Measurements from ENCODE around the gene VGLL4. TPM values are rescaled to one million over a fixed set of nuclear protein-coding genes. Genes with fewer than 3 reads are reported as not detected.

The VGLL4 gene
- total and polyA plus RNA-seq, 2 of the 4 experiments (the other 2 are of a cell fraction): 26.2 to 35.4 TPM

GRCh38 chr3:11555211-11555782 is 88.4 kb downstream of the VGLL4 start:
- Histone ChIP-seq H3K9me3 (ENCODE audit: control insufficient read depth, insufficient read depth, low read length) (no peaks in the 10 kb centered on the region), H3K14ac (replicated peaks; ENCODE audit: low read depth, low read length) (no peak overlapping the region), H4K91ac (ENCODE audit: insufficient read depth, low read depth, low read length) (no peak overlapping the region), H3K4me2 (ENCODE audit: low read depth, low read length) (no peak overlapping the region), H3K27me3 (ENCODE audit: control insufficient read depth, insufficient read depth, low read length) (no peaks in the 10 kb centered on the region), H4K5ac (ENCODE audit: low read depth, low read length) (no peak overlapping the region), H3K9me1 (ENCODE audit: insufficient read depth, low read length) (peaks cover 35% of the 10 kb centered on the region), H3K27ac (ENCODE audit: insufficient read depth, low read length) (no peak overlapping the region), H3K4me3 (ENCODE audit: insufficient read depth, low read depth, low read length) (no peak overlapping the region), H2AK5ac (ENCODE audit: low read depth, low read length) (0 out of 2 replicates have a peak overlapping the region, but pooled peaks have one; percentile 20), H3K4ac (ENCODE audit: low read depth, low read length) (peak overlapping the region; percentile 47; the same call in 1 of the 2 replicates), H4K8ac (ENCODE audit: low read depth in 2 of 2, low read length in 2 of 2) (no peak overlapping the region), H3K18ac (ENCODE audit: low read depth, low read length) (no peak overlapping the region), H4K20me1 (ENCODE audit: insufficient read depth, low read length) (peaks cover 62% of the 10 kb centered on the region), H3K56ac (ENCODE audit: extremely low read depth, insufficient read depth, low read length) (no peak overlapping the region), H3K9ac (ENCODE audit: low read depth, low read length) (no peak overlapping the region), H2BK15ac (ENCODE audit: low read depth, low read length) (no peak overlapping the region), H2AK9ac (replicated peaks; ENCODE audit: low read depth, low read length, poor library complexity) (no peak overlapping the region), H2BK5ac (ENCODE audit: low read depth, low read length, poor library complexity, severe bottlenecking) (peak overlapping the region; percentile 17), H3K36me3 (ENCODE audit: control insufficient read depth, insufficient read depth, low read length) (peaks cover 44% of the 10 kb centered on the region), H3K23ac (ENCODE audit: low read depth, low read length) (no peak overlapping the region; the same call in 1 of the 2 replicates), H3K79me1 (ENCODE audit: low read depth in 1 of 2, low read length in 2 of 2) (peaks cover 32 to 94% of the 10 kb centered on the region in 2 experiments), H2BK20ac (ENCODE audit: low read depth, low read length) (no peak overlapping the region), H2BK120ac (ENCODE audit: low read depth, low read length) (no peak overlapping the region), H3K4me1 (ENCODE audit: control insufficient read depth, insufficient read depth, low read length) (peaks cover 24% of the 10 kb centered on the region), H2AFZ (replicated peaks; ENCODE audit: low read length, poor library complexity) (peak overlapping the region; percentile 15)
- CTCF ChIA-PET: interaction anchor here (0.8 to 1.0 kb wide), 2 partner anchors 11 to 38 kb away, joined by 3 to 4 read pairs; no protein-coding TSS in a partner anchor
- ATAC-seq (ENCODE audit: low read depth) (no peak), DNase-seq (no peak)
- WGBS, 2 experiments (ENCODE audit: extremely low coverage in 2 of 2, insufficient read length in 1 of 2): 100% methylated on average over 2 of the region's 13 CpGs; no CpG with 5 or more reads in 1 of the 2 experiments
- TF ChIP-seq CTCF (conservative IDR thresholded peaks at IDR 0.05; ENCODE audit: low read depth, low read length): no peak
- TF ChIP-seq, protein P1, sequence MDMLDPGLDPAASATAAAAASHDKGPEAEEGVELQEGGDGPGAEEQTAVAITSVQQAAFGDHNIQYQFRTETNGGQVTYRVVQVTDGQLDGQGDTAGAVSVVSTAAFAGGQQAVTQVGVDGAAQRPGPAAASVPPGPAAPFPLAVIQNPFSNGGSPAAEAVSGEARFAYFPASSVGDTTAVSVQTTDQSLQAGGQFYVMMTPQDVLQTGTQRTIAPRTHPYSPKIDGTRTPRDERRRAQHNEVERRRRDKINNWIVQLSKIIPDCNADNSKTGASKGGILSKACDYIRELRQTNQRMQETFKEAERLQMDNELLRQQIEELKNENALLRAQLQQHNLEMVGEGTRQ (IDR thresholded peaks at IDR 0.05; ENCODE audit: low read depth, low read length): no peak
- no peak for TF ChIP-seq MAZ (IDR thresholded peaks at IDR 0.05; ENCODE audit: borderline replicate concordance, low read depth, low read length)
- TF ChIP-seq CEBPB (IDR thresholded peaks at IDR 0.05; ENCODE audit: low read depth, low read length): no peak
- no peak for TF ChIP-seq CHD1 (IDR thresholded peaks at IDR 0.05; ENCODE audit: low read depth, low read length)
- TF ChIP-seq BHLHE40 (IDR thresholded peaks at IDR 0.05; ENCODE audit: low read depth, low read length): no peak
- no peak for TF ChIP-seq MAFK (IDR thresholded peaks at IDR 0.05; ENCODE audit: low read depth, low read length)
- TF ChIP-seq RAD21 (IDR thresholded peaks at IDR 0.05; ENCODE audit: low read length): no peak
- TF ChIP-seq, protein P2, sequence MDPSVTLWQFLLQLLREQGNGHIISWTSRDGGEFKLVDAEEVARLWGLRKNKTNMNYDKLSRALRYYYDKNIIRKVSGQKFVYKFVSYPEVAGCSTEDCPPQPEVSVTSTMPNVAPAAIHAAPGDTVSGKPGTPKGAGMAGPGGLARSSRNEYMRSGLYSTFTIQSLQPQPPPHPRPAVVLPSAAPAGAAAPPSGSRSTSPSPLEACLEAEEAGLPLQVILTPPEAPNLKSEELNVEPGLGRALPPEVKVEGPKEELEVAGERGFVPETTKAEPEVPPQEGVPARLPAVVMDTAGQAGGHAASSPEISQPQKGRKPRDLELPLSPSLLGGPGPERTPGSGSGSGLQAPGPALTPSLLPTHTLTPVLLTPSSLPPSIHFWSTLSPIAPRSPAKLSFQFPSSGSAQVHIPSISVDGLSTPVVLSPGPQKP (IDR thresholded peaks at IDR 0.05; ENCODE audit: borderline replicate concordance, low read depth, low read length): no peak
- in situ Hi-C loops (cut with MboI; ENCODE audit: low sequenced_read_pairs) (no loop called here), dilution Hi-C loops (cut with HindIII; ENCODE audit: low sequenced_read_pairs, unreplicated experiment) (no loop called here), intact Hi-C loops (cut with micrococcal nuclease) (no loop called here)
- no TSS peak for BruUV-seq (replicated peaks)
- POLR2A ChIA-PET (ENCODE audit: unreplicated experiment): no interaction called here

All from IMR-90 (cell line).